ENCODE results near the gene CD6.

- TF ChIP-seq CTCF (IDR thresholded peaks at IDR 0.05): no peak
- TF ChIP-seq POLR2A (IDR thresholded peaks at IDR 0.05): no peak
- TF ChIP-seq POLR2AphosphoS5 (IDR thresholded peaks at IDR 0.05): no peak
Measured at GRCh38 chr11:61066645-61067044, 95.2 kb downstream of the CD6 start.

All from prostate gland (tissue), 2 donors.